HG03558 (cell line): ENCODE data around the gene GSDMA.
"Not testable (repeated sequence)": the region's sequence is repeated elsewhere in the genome, so short reads cannot be mapped to it uniquely, and the experiment has no call there.

Experiments
- ATAC-seq: cut with Tn5 transposase; IDR thresholded peaks from one replicate; pipeline ENCODE4 v1.9.1; 2021; ENCODE audit warnings: moderate number of reproducible peaks; ENCODE audit not compliant: unreplicated experiment; ENCODE audit errors: extremely low read depth

The GSDMA gene

GRCh38 chr17:39928858-39929645, 33.8 kb upstream of the GSDMA start:
- no peak for ATAC-seq

DNA sequence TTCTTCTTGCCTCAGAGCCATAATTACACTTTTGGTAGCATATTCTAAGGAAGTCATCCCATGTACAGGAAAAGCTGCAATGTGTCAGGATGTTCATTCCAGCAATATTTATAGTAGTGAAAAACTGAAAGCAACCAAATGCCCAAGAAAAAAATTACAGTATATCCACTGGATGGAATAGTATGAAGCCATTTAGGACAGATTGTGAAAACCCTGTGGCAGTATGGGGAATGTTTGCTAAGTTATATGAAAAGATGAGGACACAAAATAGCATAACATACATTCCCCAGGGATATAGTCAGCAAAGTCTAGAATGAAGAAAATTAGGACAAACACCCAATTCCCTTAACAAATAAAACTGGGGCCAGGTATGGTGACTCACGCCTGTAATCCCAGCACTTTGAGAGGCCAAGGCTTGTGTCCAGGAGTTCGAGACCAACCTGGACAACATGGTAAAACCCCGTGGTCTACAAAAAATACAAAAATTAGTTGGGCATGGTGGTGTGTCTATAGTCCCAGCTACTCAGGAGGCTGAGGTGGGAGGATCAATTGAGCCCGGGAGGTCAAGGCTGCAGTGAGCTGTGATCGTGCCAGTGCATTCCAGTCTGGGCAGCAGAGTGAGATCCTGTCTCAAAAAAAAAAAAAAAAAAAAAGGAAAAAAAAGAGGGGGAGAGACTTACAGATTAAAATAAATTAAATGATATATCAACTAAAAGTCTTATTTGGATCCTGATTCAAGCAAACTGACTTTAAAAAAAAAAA, 33.0 kb upstream of the GSDMA start:
- ATAC-seq, result no peak

GRCh38 chr17:39933912-39934311, 28.9 kb upstream of the GSDMA start:
- no peak for ATAC-seq

DNA sequence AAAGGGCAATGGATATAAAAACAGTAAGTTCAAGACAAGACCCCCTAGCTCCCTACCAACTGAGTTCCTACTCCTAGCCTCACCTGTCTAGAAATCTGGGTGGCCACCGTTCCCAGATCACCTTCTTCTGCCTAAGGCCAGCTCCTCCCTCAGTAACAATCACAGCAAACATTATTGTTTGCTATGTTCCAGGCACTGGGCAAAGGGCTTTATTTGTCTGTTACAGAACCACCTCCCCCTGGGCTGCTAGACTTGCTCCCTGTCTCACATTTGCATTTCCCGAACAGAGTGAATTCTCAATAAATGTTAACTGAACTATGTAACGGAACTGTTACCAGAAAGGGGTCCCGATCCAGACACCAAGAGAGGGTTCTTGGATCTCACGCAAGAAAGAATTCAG, 28.5 kb upstream of the GSDMA start:
- no peak for ATAC-seq

GRCh38 chr17:39935909-39936308, 26.9 kb upstream of the GSDMA start:
- no peak for ATAC-seq

DNA sequence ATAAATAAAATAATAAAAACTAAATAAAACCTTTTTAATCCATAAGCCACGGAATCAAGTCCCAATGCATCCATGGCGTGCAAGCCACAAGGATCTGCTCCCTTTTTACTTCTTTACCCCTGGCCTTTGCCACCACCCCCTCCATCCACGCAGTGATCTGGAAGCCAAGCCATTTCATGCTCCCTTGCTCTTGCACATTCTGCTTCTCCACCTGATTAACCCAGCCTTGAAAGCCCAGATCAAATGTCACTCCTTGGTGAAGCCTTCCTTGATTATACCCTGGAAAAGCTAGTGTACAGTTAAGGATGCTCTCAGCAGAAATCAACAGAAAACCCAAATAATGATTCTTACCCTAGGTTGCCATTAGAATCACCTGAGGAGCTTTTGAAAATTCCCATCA, 25.4 kb upstream of the GSDMA start:
- ATAC-seq, result no peak

DNA sequence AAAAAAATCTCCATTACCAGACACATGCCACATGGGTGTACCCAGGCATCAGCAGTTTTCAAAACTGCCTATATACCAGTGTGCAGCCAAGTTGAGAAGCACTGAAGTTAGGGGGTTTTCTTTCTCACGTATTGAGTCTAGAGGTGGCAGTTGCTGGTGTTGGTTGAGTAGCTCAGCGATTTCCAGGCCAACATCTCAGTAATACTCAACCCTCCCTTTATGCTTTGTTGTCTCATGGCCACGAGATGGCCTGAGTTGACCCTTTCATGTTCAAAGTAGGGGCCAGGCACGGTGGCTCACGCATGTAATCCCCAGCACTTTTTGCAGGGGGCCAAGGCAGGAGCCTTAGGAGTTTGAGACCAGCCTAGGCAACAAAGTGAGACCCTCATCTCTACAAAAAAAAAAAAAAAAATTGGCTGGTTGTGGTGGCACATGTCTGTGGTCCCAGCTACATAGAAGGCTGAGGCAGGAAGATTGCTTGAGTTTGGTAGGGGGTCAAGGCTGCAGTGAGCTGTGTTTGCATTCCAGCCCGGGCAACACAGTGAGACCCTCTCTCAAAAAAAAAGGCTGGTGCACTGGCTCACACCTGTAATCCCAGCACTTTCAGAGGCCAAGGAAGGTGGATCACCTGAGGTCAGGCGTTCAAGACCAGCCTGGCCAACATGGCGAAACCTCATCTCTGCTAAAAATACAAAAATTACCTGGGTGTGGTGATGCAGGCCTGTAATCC, 24.5 kb upstream of the GSDMA start:
- no peak for ATAC-seq

- ATAC-seq, result no peak
Observed at GRCh38 chr17:39939106-39939505, 23.7 kb upstream of the GSDMA start.

GRCh38 chr17:39939588-39940419, 23.0 kb upstream of the GSDMA start:
- ATAC-seq, result no peak

DNA sequence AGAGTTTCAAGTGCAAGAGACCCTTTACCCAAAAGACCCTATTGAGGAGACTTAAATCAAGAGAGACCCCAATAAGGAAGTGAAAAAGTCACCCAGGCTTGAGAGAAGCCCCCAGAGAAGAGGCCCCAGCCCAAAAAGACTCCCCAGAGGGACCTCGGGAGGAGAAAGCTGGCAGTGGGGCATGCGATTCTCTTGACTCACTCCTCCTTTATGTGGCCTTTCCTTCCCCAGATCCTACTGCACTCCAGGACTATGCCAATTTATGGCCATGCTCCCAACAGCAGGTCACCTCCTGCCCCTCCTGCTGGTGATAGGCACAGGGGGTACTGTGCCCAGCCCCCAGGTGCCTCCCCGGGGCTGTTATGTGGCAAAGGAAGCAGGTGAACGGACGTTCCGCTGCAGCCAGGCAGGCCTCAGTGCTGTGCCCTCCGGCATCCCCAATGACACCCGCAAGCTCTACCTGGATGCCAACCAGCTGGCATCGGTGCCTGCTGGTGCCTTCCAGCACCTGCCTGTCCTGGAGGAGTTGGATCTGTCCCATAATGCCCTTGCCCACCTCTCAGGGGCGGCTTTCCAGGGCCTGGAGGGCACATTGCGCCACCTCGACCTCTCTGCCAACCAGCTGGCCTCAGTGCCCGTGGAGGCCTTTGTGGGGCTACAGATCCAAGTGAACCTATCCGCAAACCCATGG, 19.0 kb upstream of the GSDMA start:
- no peak for ATAC-seq

DNA sequence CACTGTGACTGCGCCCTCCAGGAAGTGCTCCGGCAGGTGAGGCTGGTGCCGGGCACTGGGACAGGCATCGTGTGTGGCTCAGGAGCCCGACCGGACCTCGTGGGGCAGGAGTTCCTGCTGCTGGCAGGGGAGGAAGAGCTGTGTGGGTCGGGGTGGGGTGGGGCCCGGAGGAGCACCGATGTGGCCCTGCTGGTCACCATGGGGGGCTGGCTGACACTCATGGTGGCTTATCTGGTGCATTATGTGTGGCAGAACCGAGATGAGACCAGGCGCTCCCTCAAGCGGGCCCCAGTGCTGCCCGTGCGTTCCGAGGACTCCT, 18.5 kb upstream of the GSDMA start:
- ATAC-seq, result no peak

GRCh38 chr17:39946551-39947330, 16.1 kb upstream of the GSDMA start:
- no peak for ATAC-seq

GRCh38 chr17:39948489-39948828, 14.3 kb upstream of the GSDMA start:
- ATAC-seq, result not testable (repeated sequence)

- no peak for ATAC-seq
Observed at GRCh38 chr17:39949028-39949427, 13.8 kb upstream of the GSDMA start.

GRCh38 chr17:39950871-39951348, 11.9 kb upstream of the GSDMA start:
- no peak for ATAC-seq

DNA sequence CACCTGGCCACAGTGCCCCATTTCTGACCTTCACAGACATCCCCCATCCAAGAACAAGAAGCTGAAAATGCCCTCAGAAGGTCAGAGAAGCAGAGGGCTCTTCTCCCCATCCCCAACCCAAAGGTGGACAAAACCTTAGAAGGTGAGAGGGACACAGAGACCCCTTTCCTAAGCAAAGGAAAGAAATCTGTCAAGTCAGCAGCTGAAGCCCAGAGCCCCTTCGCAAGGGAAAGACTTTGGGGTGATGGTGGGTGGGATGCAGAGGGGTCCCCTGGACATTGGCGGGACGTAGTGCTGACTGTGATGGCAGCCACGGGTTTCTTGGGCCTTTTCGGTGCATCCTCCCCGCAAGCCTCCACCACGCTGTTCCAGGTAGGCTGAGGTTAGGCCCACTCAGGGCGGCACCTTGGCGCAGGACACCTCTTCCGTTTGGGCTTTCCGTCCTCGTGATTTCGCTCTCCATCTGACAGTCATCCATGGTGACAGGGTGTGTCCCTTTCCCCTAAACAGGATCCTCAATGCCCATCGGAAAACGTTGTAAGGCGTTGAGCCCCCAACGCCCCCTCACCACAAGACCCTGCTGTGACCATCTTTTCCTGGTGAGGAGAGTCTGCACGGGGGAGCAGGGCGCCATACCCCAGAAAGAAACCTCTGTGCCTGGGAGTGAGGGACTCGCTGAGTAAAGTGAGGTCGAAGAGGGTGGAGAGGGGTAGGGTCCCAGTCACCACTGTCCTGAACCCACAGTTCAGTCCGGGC, 10.7 kb upstream of the GSDMA start:
- ATAC-seq, result no peak

GRCh38 chr17:39952680-39953470, 9.9 kb upstream of the GSDMA start:
- ATAC-seq, result no peak

- no peak for ATAC-seq
Observed at GRCh38 chr17:39953471-39953888, 9.3 kb upstream of the GSDMA start.
